SK-N-DZ (cell line): ENCODE data around the gene HPD.
A peak's percentile ranks its signal among the peaks of the same experiment; 100 is the strongest.

Experiments used
- DNase-seq: peaks from one replicate; pipeline ENCODE4 v3.0.0-alpha.2; 2015; ENCODE audit warnings: low spot score

Gene HPD

GRCh38 chr12:121828826-121829225 lies 29.8 kb downstream of the HPD start:
- DNase-seq, result no peak

- no peak for DNase-seq
Measured at GRCh38 chr12:121828306-121828705, 30.4 kb downstream of the HPD start.

DNA sequence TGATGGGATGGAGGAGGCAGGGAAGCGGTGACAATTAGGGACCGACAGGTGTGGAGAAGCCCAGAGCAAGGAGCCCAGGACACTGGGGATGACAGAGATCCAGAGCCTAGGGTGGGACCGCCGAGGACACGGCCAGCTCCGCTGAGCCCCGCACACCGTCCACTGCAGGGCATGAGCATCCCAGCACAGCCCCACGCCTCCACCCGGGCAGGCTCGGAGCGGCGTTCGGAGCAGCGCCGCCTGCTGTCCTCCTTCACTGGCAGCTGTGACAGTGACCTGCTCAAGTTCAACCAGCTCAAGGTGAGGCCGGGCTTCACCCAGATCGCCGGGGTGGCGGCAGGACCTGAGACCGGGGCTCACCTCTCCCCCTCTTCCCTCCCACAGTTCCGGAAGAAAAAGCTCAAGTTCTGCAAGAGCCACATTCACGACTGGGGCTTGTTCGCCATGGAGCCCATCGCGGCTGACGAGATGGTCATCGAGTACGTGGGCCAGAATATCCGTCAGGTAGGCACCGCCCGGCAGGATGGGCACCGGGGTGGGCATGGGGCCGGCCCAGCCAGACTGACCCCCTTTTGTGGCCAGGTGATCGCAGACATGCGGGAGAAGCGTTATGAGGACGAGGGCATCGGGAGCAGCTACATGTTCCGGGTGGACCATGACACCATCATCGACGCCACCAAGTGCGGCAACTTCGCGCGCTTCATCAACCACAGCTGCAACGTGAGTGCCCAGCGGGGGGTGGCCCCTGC lies 31.1 kb downstream of the HPD start:
- no peak for DNase-seq

GRCh38 chr12:121826318-121827150 lies 32.1 kb downstream of the HPD start:
- DNase-seq, result no peak

- DNase-seq, result no peak
Measured at GRCh38 chr12:121825041-121825523, 33.6 kb downstream of the HPD start.

DNA sequence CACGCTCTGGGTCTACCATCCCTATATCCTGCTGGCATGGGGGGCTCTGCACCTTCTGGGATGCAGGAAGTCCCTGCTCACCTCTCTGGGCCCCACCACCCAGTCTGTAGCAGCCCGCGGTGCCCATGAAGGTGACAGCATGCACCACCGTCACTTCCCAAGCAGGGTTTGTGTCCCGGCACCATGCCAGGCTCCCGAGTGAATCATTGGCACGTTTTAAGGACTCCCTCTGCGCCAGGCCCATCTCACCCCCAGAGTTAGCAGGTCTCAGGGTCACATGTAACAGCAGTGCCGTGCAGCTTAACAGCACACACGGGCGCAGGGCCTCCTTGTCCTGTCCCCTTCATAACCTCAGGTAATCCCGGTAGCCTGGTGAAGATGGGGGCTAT lies 34.9 kb downstream of the HPD start:
- DNase-seq, result no peak

DNA sequence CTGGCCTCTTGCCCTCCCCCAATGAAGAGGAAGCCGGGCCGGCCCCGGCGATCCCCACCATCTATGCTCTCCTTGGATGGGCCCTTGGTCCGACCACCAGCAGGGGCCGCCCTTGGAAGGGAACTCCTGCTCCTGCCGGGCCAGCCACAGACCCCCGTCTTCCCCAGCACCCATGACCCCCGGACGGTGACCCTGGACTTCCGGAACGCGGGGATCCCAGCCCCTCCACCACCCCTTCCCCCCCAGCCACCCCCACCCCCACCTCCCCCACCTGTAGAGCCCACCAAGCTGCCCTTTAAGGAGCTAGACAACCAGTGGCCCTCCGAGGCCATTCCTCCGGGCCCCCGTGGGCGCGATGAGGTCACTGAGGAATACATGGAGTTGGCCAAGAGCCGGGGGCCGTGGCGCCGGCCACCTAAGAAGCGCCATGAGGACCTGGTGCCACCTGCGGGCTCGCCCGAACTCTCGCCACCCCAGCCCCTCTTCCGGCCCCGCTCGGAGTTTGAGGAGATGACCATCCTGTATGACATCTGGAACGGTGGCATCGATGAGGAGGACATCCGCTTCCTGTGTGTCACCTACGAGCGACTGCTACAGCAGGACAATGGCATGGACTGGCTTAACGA lies 35.4 kb downstream of the HPD start:
- no peak for DNase-seq

GRCh38 chr12:121822393-121823100 lies 36.1 kb downstream of the HPD start:
- no peak for DNase-seq

DNA sequence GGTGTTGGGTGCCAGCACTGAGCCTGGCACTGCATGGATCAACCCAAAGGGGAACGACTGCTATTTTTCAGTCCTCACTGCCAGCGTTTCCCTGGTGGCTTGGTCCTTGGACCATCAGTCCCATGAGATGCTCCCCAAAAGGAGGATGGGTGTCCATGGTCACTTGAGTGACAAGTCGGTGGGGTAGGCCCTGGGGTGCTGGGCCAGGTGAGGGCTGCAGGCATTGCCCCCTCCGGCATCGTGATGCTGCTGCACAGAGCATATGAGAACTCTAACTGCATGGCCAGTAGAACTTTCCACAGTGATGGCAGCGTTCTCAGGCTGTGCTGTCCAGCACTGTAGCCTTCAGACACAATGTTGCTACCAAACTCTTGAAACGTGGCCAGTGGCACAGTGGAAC lies 38.6 kb downstream of the HPD start:
- DNase-seq, result no peak

- DNase-seq, result no peak
Measured at GRCh38 chr12:121819212-121819949, 39.3 kb downstream of the HPD start.

DNA sequence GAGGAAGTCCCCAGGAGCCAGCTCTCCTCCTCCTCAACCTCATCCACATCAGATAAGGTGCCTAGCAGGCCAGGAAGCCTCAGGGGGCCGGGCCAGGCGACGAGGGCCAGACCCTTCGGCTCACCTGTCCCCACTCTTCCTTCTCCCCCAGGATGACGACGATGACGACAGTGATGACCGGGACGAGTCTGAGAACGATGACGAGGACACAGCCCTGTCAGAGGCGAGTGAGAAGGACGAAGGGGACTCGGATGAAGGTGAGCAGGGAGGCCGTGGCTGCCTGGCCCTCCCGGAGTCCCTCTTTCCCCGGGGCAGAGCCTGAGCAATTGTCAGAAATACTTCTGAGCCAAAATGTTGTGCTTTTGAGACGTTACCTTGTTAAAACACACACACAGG lies 41.0 kb downstream of the HPD start:
- no peak for DNase-seq

GRCh38 chr12:121816925-121817647 lies 41.6 kb downstream of the HPD start:
- no peak for DNase-seq

GRCh38 chr12:121815263-121815662 lies 43.4 kb downstream of the HPD start:
- DNase-seq, result no peak

- no peak for DNase-seq
Measured at GRCh38 chr12:121814429-121815119, 44.1 kb downstream of the HPD start.

- DNase-seq, result no peak
Measured at GRCh38 chr12:121813951-121814350, 44.7 kb downstream of the HPD start.

GRCh38 chr12:121812921-121813896 lies 45.5 kb downstream of the HPD start:
- no peak for DNase-seq

DNA sequence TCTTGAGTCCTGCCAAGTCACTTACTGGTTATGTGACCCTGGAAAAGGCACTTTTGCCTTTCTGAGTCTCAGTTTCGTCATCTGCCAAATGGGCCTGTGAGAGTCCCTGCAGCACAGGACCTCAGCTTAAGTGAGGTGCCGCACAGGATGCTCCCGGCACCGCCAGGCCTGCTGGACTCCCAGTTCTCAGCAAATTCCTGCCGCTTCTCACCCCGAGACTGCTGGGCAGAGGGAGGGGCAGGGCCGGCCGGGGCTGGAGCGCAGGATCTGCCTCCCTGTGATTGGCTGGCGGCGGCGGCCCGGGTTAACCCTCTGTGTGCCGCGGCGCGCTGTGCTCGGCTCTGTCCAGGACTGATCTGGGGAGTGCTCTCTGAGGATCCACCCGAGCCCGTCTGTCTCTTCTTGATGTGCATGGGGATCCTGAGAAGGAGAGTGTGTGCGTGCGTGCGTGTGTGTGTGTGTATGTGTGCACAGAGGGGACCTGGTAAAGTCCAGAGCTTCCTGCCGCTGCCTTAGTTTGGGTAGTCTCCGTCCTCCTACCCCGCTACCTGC lies 46.3 kb downstream of the HPD start:
- peak; percentile 64 for DNase-seq
